GM23248 (cell line): Measurements from ENCODE around the gene ABHD6. TPM values are rescaled to one million over a fixed set of nuclear protein-coding genes. Genes with fewer than 3 reads are reported as not detected.
"Not testable (repeated sequence)": the region's sequence is repeated elsewhere in the genome, so short reads cannot be mapped to it uniquely, and the experiment has no call there.

Experiments used
- DNase-seq: peaks from one replicate; pipeline ENCODE4 v3.0.0-alpha.2; 2015
- H2AFZ ChIP-seq: fragments of 200-600 bp; sonication (generic); 2 replicates; pipeline ENCODE4 v1.6.1; 2016; ENCODE audit warnings: antibody characterized with exemption
- H3F3A ChIP-seq: fragments of 200-600 bp; sonication (generic); 2 replicates; pipeline ENCODE4 v1.6.1; 2016; ENCODE audit warnings: mild to moderate bottlenecking, antibody characterized with exemption, mixed run types; ENCODE audit not compliant: insufficient read depth
- H3K27ac ChIP-seq: fragments of 200-600 bp; sonication (generic); 2 replicates; pipeline ENCODE4 v1.5.1; 2016; ENCODE audit warnings: mild to moderate bottlenecking
- H3K27me3 ChIP-seq: fragments of 200-600 bp; sonication (generic); replicated peaks from 2 replicates; pipeline ENCODE4 v1.6.1; 2016; ENCODE audit warnings: mild to moderate bottlenecking; ENCODE audit not compliant: insufficient read depth
- H3K36me3 ChIP-seq: fragments of 200-600 bp; sonication (generic); 2 replicates; pipeline ENCODE4 v1.6.1; 2016; ENCODE audit warnings: low read depth, mild to moderate bottlenecking
- H3K4me1 ChIP-seq: fragments of 200-600 bp; sonication (generic); 2 replicates; pipeline ENCODE4 v1.6.1; 2016; ENCODE audit warnings: mild to moderate bottlenecking; ENCODE audit not compliant: insufficient read depth
- H3K4me2 ChIP-seq: fragments of 200-600 bp; sonication (generic); one replicate; pipeline ENCODE4 v1.6.1; 2016; ENCODE audit warnings: mild to moderate bottlenecking; ENCODE audit not compliant: unreplicated experiment
- H3K4me3 ChIP-seq: fragments of 200-600 bp; sonication (generic); 2 replicates; pipeline ENCODE4 v1.5.1; 2016; ENCODE audit warnings: mild to moderate bottlenecking
- H3K79me2 ChIP-seq: fragments of 200-600 bp; sonication (generic); 2 replicates; pipeline ENCODE4 v1.6.1; 2016; ENCODE audit warnings: mild to moderate bottlenecking; ENCODE audit not compliant: insufficient read depth
- H3K9ac ChIP-seq: fragments of 200-600 bp; sonication (generic); 2 replicates; pipeline ENCODE4 v1.6.1; 2016; ENCODE audit warnings: mild to moderate bottlenecking
- H3K9me2 ChIP-seq: fragments of 200-600 bp; sonication (generic); 2 replicates; pipeline ENCODE4 v1.6.1; 2016; ENCODE audit warnings: mixed run types, mild to moderate bottlenecking, moderate library complexity; ENCODE audit not compliant: insufficient read depth
- H3K9me3 ChIP-seq: fragments of 200-600 bp; sonication (generic); one replicate; pipeline ENCODE4 v1.6.1; 2017; ENCODE audit warnings: low read depth
- H4K20me1 ChIP-seq: fragments of 200-600 bp; sonication (generic); 2 replicates; pipeline ENCODE4 v1.6.0; 2016; ENCODE audit not compliant: insufficient read depth
- EZH2 ChIP-seq: fragments of 200-600 bp; sonication (generic); IDR thresholded peaks from 2 replicates; pipeline ENCODE4 v1.6.1; 2018; ENCODE audit warnings: antibody characterized with exemption, mild to moderate bottlenecking; ENCODE audit not compliant: insufficient read depth, poor library complexity, severe bottlenecking
- EZH2phosphoT487 ChIP-seq: fragments of 200-600 bp; sonication (generic); IDR thresholded peaks from 2 replicates; pipeline ENCODE4 v1.6.1; 2018; ENCODE audit warnings: antibody characterized with exemption, moderate library complexity, mild to moderate bottlenecking, low read depth; ENCODE audit not compliant: insufficient read depth
- WGBS, 2 experiments: methylation state at CpG; one replicate each; pipeline ENCODE4 v1.1.6; 2015 to 2017; ENCODE audit warnings: low lambda C conversion rate in 2 of 2, low coverage in 1 of 2; ENCODE audit errors: missing lambda C conversion rate in 2 of 2; 5-methylcytosine and 5-hydroxymethylcytosine counted together
- in situ Hi-C: fragments of 300-500 bp; cut with MboI; formaldehyde crosslinking; loops from 2 replicates; pipeline ENCODE4 v1.15.0; 2020
- polyA plus RNA-seq: library from polyadenylated mRNA; unstranded; fragments of >200 nt; fragmentation: Nextera tagmentation; extraction: Ambion mirVana; gene quantifications from 2 replicates; pipeline ENCODE4 v1.2.1, GENCODE V29; 2016
- total RNA-seq: library from RNA; depleted of rRNA; stranded (reverse); fragments of >200 nt; shearing (Covaris generic); gene quantifications from 2 replicates; pipeline ENCODE4 v1.2.3, GENCODE V29; 2014

ABHD6 gene
- total and polyA plus RNA-seq, 2 experiments from 2014 or later = 4.4 to 5.3 TPM

DNA sequence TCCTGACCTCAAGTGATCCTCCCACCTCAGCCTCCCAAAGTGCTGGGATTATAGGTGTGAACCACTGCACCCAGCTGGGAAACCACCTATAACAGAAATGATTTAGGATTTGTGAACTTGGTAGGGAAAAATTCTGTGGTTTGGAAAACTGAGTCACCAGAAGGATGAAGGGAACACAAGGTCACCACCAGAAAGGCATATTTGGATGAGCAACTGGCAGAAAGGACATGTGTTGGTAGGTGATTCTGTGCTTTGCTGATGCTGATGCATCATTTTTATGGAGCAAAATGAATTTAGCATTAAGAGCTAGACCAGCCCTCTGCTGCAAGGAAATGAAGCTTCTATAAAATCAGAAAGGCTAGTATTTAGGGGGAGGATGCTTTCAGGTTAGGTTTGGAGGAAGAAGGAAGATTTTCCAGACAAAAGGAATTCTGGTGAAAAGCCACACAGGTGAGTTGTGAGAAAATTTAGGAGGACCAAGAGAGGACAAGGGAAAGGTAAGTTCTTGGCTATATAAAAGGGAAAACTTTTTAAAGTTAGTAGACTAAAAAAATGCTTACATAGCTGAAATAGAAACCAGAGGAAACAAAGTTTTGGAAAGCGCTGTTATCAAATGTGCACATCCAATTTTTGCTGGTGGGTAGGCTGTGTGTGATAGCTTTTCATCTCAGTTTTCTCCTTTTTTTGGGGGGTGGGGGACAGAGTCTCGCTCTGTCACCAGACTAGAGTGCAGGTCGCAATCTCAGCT lies 98.7 kb downstream of the ABHD6 start:
- no peaks in the 10 kb centered on the region for H3K36me3 ChIP-seq
- no peak overlapping the region for H2AFZ ChIP-seq
- in situ Hi-C loops = no loop called here
- H3K27ac ChIP-seq = peak overlapping the region; percentile 99
- peak; percentile 92 for DNase-seq
- H4K20me1 ChIP-seq = no peaks in the 10 kb centered on the region
- H3K9ac ChIP-seq = peak overlapping the region; percentile 86
- H3K4me3 ChIP-seq = no peak overlapping the region
- no peaks in the 10 kb centered on the region for H3K9me3 ChIP-seq
- H3K4me1 ChIP-seq = peaks cover 33% of the 10 kb centered on the region
- H3K9me2 ChIP-seq = no peaks in the 10 kb centered on the region
- H3F3A ChIP-seq = peaks cover 36% of the 10 kb centered on the region
- H3K27me3 ChIP-seq = no peaks in the 10 kb centered on the region
- H3K4me2 ChIP-seq = peak overlapping the region; percentile 98
- no peak for TF ChIP-seq EZH2phosphoT487
- no peak for TF ChIP-seq EZH2
- peaks cover 63% of the 10 kb centered on the region for H3K79me2 ChIP-seq
- WGBS, 2 experiments = 87 to 88% methylated on average over 3 of the region's 3 CpGs

DNA sequence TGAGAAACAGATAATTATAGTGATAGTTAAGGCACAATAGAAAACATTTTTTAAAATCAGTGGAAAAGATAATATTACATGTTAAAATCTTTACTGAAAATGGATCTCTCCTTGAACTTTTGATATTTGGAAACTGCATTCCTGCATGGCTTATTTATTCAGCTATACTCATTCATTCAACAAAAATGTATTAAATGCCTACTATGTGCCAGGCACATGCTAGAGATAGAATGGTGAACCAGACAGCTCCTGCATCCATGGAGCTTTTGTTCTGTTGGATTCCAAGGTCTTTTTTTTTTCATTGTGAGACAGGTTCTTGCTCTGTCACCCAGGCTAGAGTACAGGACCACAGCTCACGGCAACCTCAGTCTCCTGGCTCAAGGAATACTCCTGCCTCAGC lies 99.6 kb downstream of the ABHD6 start:
- no peaks in the 10 kb centered on the region for H3K27me3 ChIP-seq
- in situ Hi-C loops = no loop called here

GRCh38 chr3:58339146-58339545 lies 101.6 kb downstream of the ABHD6 start:
- DNase-seq, H3K27me3 ChIP-seq, H4K20me1 ChIP-seq, H3K36me3 ChIP-seq, H3K9me3 ChIP-seq, H3K9ac ChIP-seq, in situ Hi-C loops, H3K4me3 ChIP-seq, H3K9me2 ChIP-seq, H3K27ac ChIP-seq, H3K4me2 ChIP-seq, H2AFZ ChIP-seq: not testable (repeated sequence)
- H3K79me2 ChIP-seq = peaks cover 79% of the 10 kb centered on the region
- peaks cover 22% of the 10 kb centered on the region for H3K4me1 ChIP-seq
- 87 to 89% methylated on average over 12 of the region's 12 CpGs for WGBS, 2 experiments
- peaks cover 29% of the 10 kb centered on the region for H3F3A ChIP-seq

More for the DNA sequence above, 99.6 kb downstream of the ABHD6 start:
- H3K4me2 ChIP-seq = no peak overlapping the region
- H3K9me2 ChIP-seq = no peaks in the 10 kb centered on the region
- no peak overlapping the region for H3K4me3 ChIP-seq
- peak overlapping the region; percentile 99; the same call in 1 of the 2 replicates for H3K27ac ChIP-seq
- H3K9me3 ChIP-seq = no peaks in the 10 kb centered on the region
- peaks cover 36% of the 10 kb centered on the region for H3F3A ChIP-seq
- H3K36me3 ChIP-seq = no peaks in the 10 kb centered on the region
- H2AFZ ChIP-seq = no peak overlapping the region
- TF ChIP-seq EZH2 (no peak), EZH2phosphoT487 (no peak)
- H3K79me2 ChIP-seq = peaks cover 72% of the 10 kb centered on the region
- WGBS, 2 experiments = 94 to 95% methylated on average over 1 of the region's 1 CpG
- H4K20me1 ChIP-seq = no peaks in the 10 kb centered on the region
- DNase-seq = no peak
- H3K9ac ChIP-seq = no peak overlapping the region
- H3K4me1 ChIP-seq = peaks cover 29% of the 10 kb centered on the region

DNA sequence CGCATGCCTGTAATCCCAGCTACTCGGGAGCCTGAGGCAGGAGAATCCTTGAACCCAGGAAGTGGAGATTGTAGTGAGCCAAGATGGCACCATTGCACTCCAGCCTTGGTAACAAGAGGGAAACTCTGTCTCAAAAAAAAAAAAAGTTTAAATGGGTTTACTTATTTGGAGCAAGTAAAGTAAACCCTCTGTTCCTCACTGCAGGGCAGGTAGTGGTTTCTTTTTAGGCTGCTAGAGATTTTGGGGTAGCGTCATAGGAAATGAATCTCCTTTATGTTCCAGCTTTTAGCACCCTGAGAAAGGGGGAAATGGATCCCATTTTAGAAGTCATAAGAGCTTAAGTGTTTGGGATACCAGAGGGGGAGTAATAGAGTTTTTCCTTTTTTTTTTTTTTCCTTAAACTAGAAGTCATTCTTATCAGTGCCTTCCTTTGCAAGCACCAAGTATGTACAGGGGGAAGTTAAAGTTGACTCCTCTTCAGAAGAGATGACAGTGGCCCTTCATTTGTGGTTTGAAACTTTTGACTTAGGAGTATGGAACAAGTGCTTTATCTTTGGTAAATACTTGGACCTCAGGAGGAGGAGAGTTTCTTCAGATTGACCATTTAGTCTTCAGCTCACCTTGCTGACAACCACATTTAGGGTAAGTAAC lies 103.1 kb downstream of the ABHD6 start:
- no peaks in the 10 kb centered on the region for H3K9me2 ChIP-seq
- no peaks in the 10 kb centered on the region for H3K9me3 ChIP-seq
- H2AFZ ChIP-seq = no peak overlapping the region
- H3K9ac ChIP-seq = no peak overlapping the region
- DNase-seq = no peak
- H3F3A ChIP-seq = peaks cover 18% of the 10 kb centered on the region
- no peaks in the 10 kb centered on the region for H3K27me3 ChIP-seq
- no peak for TF ChIP-seq EZH2
- in situ Hi-C loops = no loop called here
- H3K4me2 ChIP-seq = no peak overlapping the region
- H3K4me1 ChIP-seq = peaks cover 16% of the 10 kb centered on the region
- WGBS, 2 experiments = 100% methylated on average over 3 of the region's 3 CpGs
- no peaks in the 10 kb centered on the region; the same call in 1 of the 2 replicates for H3K36me3 ChIP-seq
- no peak overlapping the region for H3K4me3 ChIP-seq
- H3K27ac ChIP-seq = no peak overlapping the region
- no peaks in the 10 kb centered on the region for H4K20me1 ChIP-seq
- H3K79me2 ChIP-seq = peaks cover 87% of the 10 kb centered on the region
